KOPT-K1 (cell line): ENCODE data around the gene TEAD3.

Source experiments
- H3K27ac ChIP-seq: fragments of 200-600 bp; sonication (generic); 2 replicates; pipeline ENCODE4 v1.5.1; 2016; ENCODE audit warnings: antibody characterized with exemption, mild to moderate bottlenecking, low read depth, low read length; ENCODE audit not compliant: poor library complexity, severe bottlenecking
- H3K36me3 ChIP-seq: fragments of 200-600 bp; sonication (generic); 2 replicates; pipeline ENCODE4 v1.5.1; 2017; ENCODE audit warnings: antibody characterized with exemption, mild to moderate bottlenecking, low read length, moderate library complexity; ENCODE audit not compliant: insufficient read depth
- H3K9me3 ChIP-seq: fragments of 200-600 bp; sonication (generic); 2 replicates; pipeline ENCODE4 v1.5.1; 2017; ENCODE audit warnings: antibody characterized with exemption, low read length, mild to moderate bottlenecking; ENCODE audit not compliant: insufficient read depth, poor library complexity, severe bottlenecking

The TEAD3 gene

GRCh38 chr6:35490821-35491557, 5.9 kb downstream of the TEAD3 start:
- no peaks in the 10 kb centered on the region for H3K9me3 ChIP-seq
- no peaks in the 10 kb centered on the region for H3K36me3 ChIP-seq
- no peak overlapping the region for H3K27ac ChIP-seq

- Histone ChIP-seq H3K27ac (no peak overlapping the region), H3K9me3 (no peaks in the 10 kb centered on the region), H3K36me3 (no peaks in the 10 kb centered on the region)
These were observed 6.7 kb downstream of the TEAD3 start for GRCh38 chr6:35489995-35490791.

- Histone ChIP-seq H3K9me3 (no peaks in the 10 kb centered on the region), H3K27ac (no peak overlapping the region)
These were observed 7.8 kb downstream of the TEAD3 start for GRCh38 chr6:35489066-35489465.

GRCh38 chr6:35488517-35488862, 8.4 kb downstream of the TEAD3 start:
- Histone ChIP-seq H3K27ac (no peak overlapping the region), H3K9me3 (no peaks in the 10 kb centered on the region), H3K36me3 (no peaks in the 10 kb centered on the region)

More at GRCh38 chr6:35489066-35489465, 7.8 kb downstream of the TEAD3 start:
- H3K36me3 ChIP-seq = no peaks in the 10 kb centered on the region

GRCh38 chr6:35487658-35488516, 9.0 kb downstream of the TEAD3 start:
- H3K9me3 ChIP-seq = no peaks in the 10 kb centered on the region
- H3K27ac ChIP-seq = no peak overlapping the region
- no peaks in the 10 kb centered on the region for H3K36me3 ChIP-seq

- Histone ChIP-seq H3K36me3 (no peaks in the 10 kb centered on the region), H3K9me3 (no peaks in the 10 kb centered on the region), H3K27ac (no peak overlapping the region)
These were observed 10.6 kb downstream of the TEAD3 start for GRCh38 chr6:35486005-35486925.

- H3K36me3 ChIP-seq = no peaks in the 10 kb centered on the region
- H3K9me3 ChIP-seq = no peaks in the 10 kb centered on the region
- H3K27ac ChIP-seq = no peak overlapping the region
These were observed 11.4 kb downstream of the TEAD3 start for GRCh38 chr6:35485402-35485877.

- Histone ChIP-seq H3K27ac (no peak overlapping the region), H3K9me3 (no peaks in the 10 kb centered on the region), H3K36me3 (no peaks in the 10 kb centered on the region)
These were observed 11.9 kb downstream of the TEAD3 start for GRCh38 chr6:35484921-35485392.

- no peaks in the 10 kb centered on the region for H3K9me3 ChIP-seq
- no peak overlapping the region for H3K27ac ChIP-seq
- H3K36me3 ChIP-seq = no peaks in the 10 kb centered on the region
These were observed 12.8 kb downstream of the TEAD3 start for GRCh38 chr6:35483893-35484645.

GRCh38 chr6:35483490-35483889, 13.4 kb downstream of the TEAD3 start:
- H3K36me3 ChIP-seq = no peaks in the 10 kb centered on the region
- no peaks in the 10 kb centered on the region for H3K9me3 ChIP-seq
- no peak overlapping the region for H3K27ac ChIP-seq

GRCh38 chr6:35483062-35483461, 13.8 kb downstream of the TEAD3 start:
- Histone ChIP-seq H3K36me3 (no peaks in the 10 kb centered on the region), H3K27ac (no peak overlapping the region), H3K9me3 (no peaks in the 10 kb centered on the region)

- no peaks in the 10 kb centered on the region for H3K9me3 ChIP-seq
- no peaks in the 10 kb centered on the region for H3K36me3 ChIP-seq
These were observed 15.7 kb downstream of the TEAD3 start for GRCh38 chr6:35481226-35481625.

GRCh38 chr6:35480176-35480575, 16.7 kb downstream of the TEAD3 start:
- Histone ChIP-seq H3K36me3 (peaks cover 1% of the 10 kb centered on the region; the same call in 1 of the 2 replicates), H3K27ac (no peak overlapping the region)

More at GRCh38 chr6:35481226-35481625, 15.7 kb downstream of the TEAD3 start:
- H3K27ac ChIP-seq = no peak overlapping the region

More at GRCh38 chr6:35480176-35480575, 16.7 kb downstream of the TEAD3 start:
- H3K9me3 ChIP-seq = no peaks in the 10 kb centered on the region
